DOHH2 (cell line): ENCODE measurements around the gene PAM.

Source experiments
- H3F3A ChIP-seq: fragments of 200-600 bp; sonication (generic), shearing (Covaris generic); 2 replicates; pipeline ENCODE4 v1.6.0; 2016; ENCODE audit warnings: antibody characterized with exemption, mild to moderate bottlenecking; ENCODE audit not compliant: control insufficient read depth, insufficient read depth
- H3K27ac ChIP-seq: fragments of 200-600 bp; sonication (generic); 2 replicates; pipeline ENCODE4 v1.5.1; 2014; ENCODE audit warnings: low read depth, mild to moderate bottlenecking, low read length, moderate library complexity
- H3K27me3 ChIP-seq: fragments of 200-600 bp; sonication (generic); 2 replicates; pipeline ENCODE4 v1.6.1; 2014; ENCODE audit warnings: mild to moderate bottlenecking, low read length, mixed read lengths; ENCODE audit not compliant: control insufficient read depth
- H3K36me3 ChIP-seq: fragments of 200-600 bp; sonication (generic); 2 replicates; pipeline ENCODE4 v1.6.1; 2014; ENCODE audit warnings: mild to moderate bottlenecking, low read length, moderate library complexity, mixed read lengths; ENCODE audit not compliant: control insufficient read depth
- H3K4me1 ChIP-seq: fragments of 200-600 bp; sonication (generic); 2 replicates; pipeline ENCODE4 v1.6.1; 2014; ENCODE audit warnings: mild to moderate bottlenecking, low read length, mixed read lengths; ENCODE audit not compliant: control insufficient read depth
- H3K4me2 ChIP-seq: fragments of 200-600 bp; sonication (generic); 2 replicates; pipeline ENCODE4 v1.6.0; 2014; ENCODE audit warnings: mild to moderate bottlenecking, low read length, moderate library complexity
- H3K4me3 ChIP-seq: fragments of 200-600 bp; sonication (generic); 2 replicates; pipeline ENCODE4 v1.5.1; 2014; ENCODE audit warnings: mild to moderate bottlenecking, low read length, mixed read lengths
- H3K79me2 ChIP-seq: fragments of 200-600 bp; sonication (generic); 2 replicates; pipeline ENCODE4 v1.6.1; 2014; ENCODE audit warnings: mild to moderate bottlenecking, low read length, mixed read lengths; ENCODE audit not compliant: control insufficient read depth
- H3K9me2 ChIP-seq: fragments of 200-600 bp; sonication (generic); replicated peaks from 2 replicates; pipeline ENCODE4 v1.6.1; 2014; ENCODE audit warnings: mild to moderate bottlenecking, low read length, mixed read lengths; ENCODE audit not compliant: control insufficient read depth
- H3K9me3 ChIP-seq: fragments of 200-600 bp; sonication (generic); 2 replicates; pipeline ENCODE4 v1.6.1; 2014; ENCODE audit warnings: antibody characterized with exemption, low read length, mixed read lengths; ENCODE audit not compliant: control insufficient read depth, insufficient read depth
- H4K20me1 ChIP-seq: fragments of 200-600 bp; sonication (generic); 2 replicates; pipeline ENCODE4 v1.6.0; 2014; ENCODE audit warnings: low read depth, mild to moderate bottlenecking, antibody characterized with exemption, low read length, moderate library complexity; ENCODE audit not compliant: control insufficient read depth, insufficient read depth
- CTCF ChIP-seq: fragments of 200-600 bp; sonication (generic); IDR thresholded peaks from one replicate; pipeline ENCODE4 v1.5.1; 2014; ENCODE audit warnings: antibody characterized with exemption, mild to moderate bottlenecking, low read depth, low read length; ENCODE audit not compliant: poor library complexity, severe bottlenecking
- EZH2phosphoT487 ChIP-seq: fragments of 200-600 bp; sonication (generic); IDR thresholded peaks from 2 replicates; pipeline ENCODE4 v1.6.1; 2017; ENCODE audit warnings: borderline replicate concordance, mild to moderate bottlenecking, antibody characterized with exemption, low read length, moderate library complexity, mixed read lengths

The PAM gene

GRCh38 chr5:102965653-102966052 is 210.5 kb downstream of the PAM start:
- H3K4me3 ChIP-seq, result no peak overlapping the region
- no peak overlapping the region for H3K27ac ChIP-seq
- TF ChIP-seq CTCF, result no peak
- H3K36me3 ChIP-seq, result no peaks in the 10 kb centered on the region
- H3K9me3 ChIP-seq, result no peaks in the 10 kb centered on the region
- no peaks in the 10 kb centered on the region for H4K20me1 ChIP-seq
- H3K4me2 ChIP-seq, result no peak overlapping the region
- H3K4me1 ChIP-seq, result no peaks in the 10 kb centered on the region
- H3K9me2 ChIP-seq, result no peaks in the 10 kb centered on the region
- no peaks in the 10 kb centered on the region for H3K79me2 ChIP-seq
- H3K27me3 ChIP-seq, result no peaks in the 10 kb centered on the region
- H3F3A ChIP-seq, result no peaks in the 10 kb centered on the region

- TF ChIP-seq CTCF (no peak), EZH2phosphoT487 (no peak)
- H3K79me2 ChIP-seq, result no peaks in the 10 kb centered on the region
- H3K9me3 ChIP-seq, result no peaks in the 10 kb centered on the region
- no peaks in the 10 kb centered on the region for H4K20me1 ChIP-seq
- no peaks in the 10 kb centered on the region for H3F3A ChIP-seq
- H3K4me3 ChIP-seq, result no peak overlapping the region
- H3K27ac ChIP-seq, result no peak overlapping the region
- H3K4me2 ChIP-seq, result no peak overlapping the region
- no peaks in the 10 kb centered on the region for H3K27me3 ChIP-seq
- no peaks in the 10 kb centered on the region for H3K4me1 ChIP-seq
- H3K9me2 ChIP-seq, result no peaks in the 10 kb centered on the region
- no peaks in the 10 kb centered on the region for H3K36me3 ChIP-seq
Observed at GRCh38 chr5:102969641-102970040, 214.5 kb downstream of the PAM start.

GRCh38 chr5:102971676-102972293 is 216.7 kb downstream of the PAM start:
- Histone ChIP-seq H3K36me3 (no peaks in the 10 kb centered on the region), H3K27ac (no peak overlapping the region), H3K4me1 (no peaks in the 10 kb centered on the region), H4K20me1 (no peaks in the 10 kb centered on the region), H3K27me3 (no peaks in the 10 kb centered on the region), H3K4me3 (no peak overlapping the region), H3K79me2 (no peaks in the 10 kb centered on the region), H3K9me3 (no peaks in the 10 kb centered on the region), H3F3A (no peaks in the 10 kb centered on the region), H3K4me2 (no peak overlapping the region), H3K9me2 (no peaks in the 10 kb centered on the region)
- TF ChIP-seq CTCF, result peak; percentile 38
- no peak for TF ChIP-seq EZH2phosphoT487
